Vagina (tissue), 2 donors: ENCODE results near the gene PACS2.

Experiments used
- POLR2A ChIP-seq, 2 donors: fragments of 450-650 bp; IDR thresholded peaks; one replicate each; pipeline ENCODE4 v1.6.1; 2017; ENCODE audit warnings: antibody characterized with exemption in 2 of 2, mild to moderate bottlenecking in 2 of 2, moderate library complexity in 2 of 2
- TF ChIP-seq, protein P1 (sequence below), 3 experiments: fragments of 450-650 bp in 2 of 3; fragments of 200-600 bp in 1 of 3; sonication (generic) in 1 of 3; IDR thresholded peaks; one replicate each; pipeline ENCODE4 v1.5.1; 2017 to 2019; ENCODE audit warnings: antibody characterized with exemption in 3 of 3, mild to moderate bottlenecking in 2 of 3, moderate library complexity in 2 of 3

DNA sequence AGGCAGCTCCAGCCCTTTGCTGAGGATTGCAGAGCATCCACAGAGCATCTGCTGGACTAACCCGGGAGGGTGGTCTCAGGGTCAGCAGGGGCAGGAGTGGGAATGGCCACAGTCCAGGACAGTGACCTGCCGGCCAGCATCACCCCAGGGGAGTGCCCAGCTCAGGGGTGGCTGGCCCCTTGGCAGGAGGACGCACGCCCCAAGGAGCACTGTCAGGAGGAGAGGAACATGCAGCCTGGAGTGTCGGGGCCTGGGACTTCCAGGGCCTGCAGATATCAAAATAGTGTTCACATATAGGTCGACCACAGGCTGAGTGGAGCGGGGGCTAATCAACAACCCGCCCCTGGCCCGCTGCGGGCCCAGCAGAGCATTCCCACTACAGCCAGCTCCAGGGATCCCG is 50.6 kb downstream of the PACS2 start:
- TF ChIP-seq, protein P1, sequence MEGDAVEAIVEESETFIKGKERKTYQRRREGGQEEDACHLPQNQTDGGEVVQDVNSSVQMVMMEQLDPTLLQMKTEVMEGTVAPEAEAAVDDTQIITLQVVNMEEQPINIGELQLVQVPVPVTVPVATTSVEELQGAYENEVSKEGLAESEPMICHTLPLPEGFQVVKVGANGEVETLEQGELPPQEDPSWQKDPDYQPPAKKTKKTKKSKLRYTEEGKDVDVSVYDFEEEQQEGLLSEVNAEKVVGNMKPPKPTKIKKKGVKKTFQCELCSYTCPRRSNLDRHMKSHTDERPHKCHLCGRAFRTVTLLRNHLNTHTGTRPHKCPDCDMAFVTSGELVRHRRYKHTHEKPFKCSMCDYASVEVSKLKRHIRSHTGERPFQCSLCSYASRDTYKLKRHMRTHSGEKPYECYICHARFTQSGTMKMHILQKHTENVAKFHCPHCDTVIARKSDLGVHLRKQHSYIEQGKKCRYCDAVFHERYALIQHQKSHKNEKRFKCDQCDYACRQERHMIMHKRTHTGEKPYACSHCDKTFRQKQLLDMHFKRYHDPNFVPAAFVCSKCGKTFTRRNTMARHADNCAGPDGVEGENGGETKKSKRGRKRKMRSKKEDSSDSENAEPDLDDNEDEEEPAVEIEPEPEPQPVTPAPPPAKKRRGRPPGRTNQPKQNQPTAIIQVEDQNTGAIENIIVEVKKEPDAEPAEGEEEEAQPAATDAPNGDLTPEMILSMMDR (IDR thresholded peaks at IDR 0.05) = no peak
- TF ChIP-seq POLR2A (IDR thresholded peaks at IDR 0.05) = no peak
